Measurements from ENCODE around the gene MINDY1.

Gene MINDY1

GRCh38 chr1:150965605-150966004, 41.1 kb downstream of the MINDY1 start:
- TF ChIP-seq CTCF (IDR thresholded peaks at IDR 0.05): no peak
- no peak overlapping the region for H3K27ac ChIP-seq
- no peaks in the 10 kb centered on the region for H3K36me3 ChIP-seq (ENCODE audit: control insufficient read depth, insufficient read depth, low read length)
- H3K4me3 ChIP-seq (ENCODE audit: low read depth, low read length): no peak overlapping the region
- no peaks in the 10 kb centered on the region for H3K9me3 ChIP-seq (ENCODE audit: control insufficient read depth, low read length)
- no peak overlapping the region for H2AFZ ChIP-seq
- H3K4me2 ChIP-seq (ENCODE audit: low read length): no peak overlapping the region
- no peaks in the 10 kb centered on the region for H3K4me1 ChIP-seq
- no peaks in the 10 kb centered on the region for H3K27me3 ChIP-seq (ENCODE audit: control insufficient read depth, insufficient read depth, low read length)
- H3K9ac ChIP-seq: no peak overlapping the region
- peaks cover 4% of the 10 kb centered on the region for H3K79me2 ChIP-seq

GRCh38 chr1:150964164-150964489, 42.6 kb downstream of the MINDY1 start:
- Histone ChIP-seq H3K4me2 (ENCODE audit: low read length) (no peak overlapping the region), H3K27me3 (ENCODE audit: control insufficient read depth, insufficient read depth, low read length) (no peaks in the 10 kb centered on the region), H3K36me3 (ENCODE audit: control insufficient read depth, insufficient read depth, low read length) (no peaks in the 10 kb centered on the region), H3K9ac (no peak overlapping the region), H2AFZ (no peak overlapping the region), H3K4me3 (ENCODE audit: low read depth, low read length) (no peak overlapping the region), H3K9me3 (ENCODE audit: control insufficient read depth, low read length) (no peaks in the 10 kb centered on the region), H3K27ac (no peak overlapping the region), H3K79me2 (no peaks in the 10 kb centered on the region), H3K4me1 (no peaks in the 10 kb centered on the region)
- no peak for TF ChIP-seq CTCF (IDR thresholded peaks at IDR 0.05)

- Histone ChIP-seq H3K4me1 (no peaks in the 10 kb centered on the region), H3K4me2 (ENCODE audit: low read length) (no peak overlapping the region), H3K4me3 (ENCODE audit: low read depth, low read length) (no peak overlapping the region), H3K9me3 (ENCODE audit: control insufficient read depth, low read length) (no peaks in the 10 kb centered on the region), H3K27ac (no peak overlapping the region), H2AFZ (no peak overlapping the region), H3K9ac (no peak overlapping the region), H3K79me2 (no peaks in the 10 kb centered on the region), H3K27me3 (ENCODE audit: control insufficient read depth, insufficient read depth, low read length) (no peaks in the 10 kb centered on the region), H3K36me3 (ENCODE audit: control insufficient read depth, insufficient read depth, low read length) (no peaks in the 10 kb centered on the region)
- no peak for TF ChIP-seq CTCF (IDR thresholded peaks at IDR 0.05)
Observed at GRCh38 chr1:150963321-150964163, 43.2 kb downstream of the MINDY1 start.

- TF ChIP-seq CTCF (IDR thresholded peaks at IDR 0.05): no peak
- Histone ChIP-seq H3K4me3 (ENCODE audit: low read depth, low read length) (no peak overlapping the region), H3K36me3 (ENCODE audit: control insufficient read depth, insufficient read depth, low read length) (no peaks in the 10 kb centered on the region), H3K79me2 (no peaks in the 10 kb centered on the region), H2AFZ (no peak overlapping the region), H3K9me3 (ENCODE audit: control insufficient read depth, low read length) (no peaks in the 10 kb centered on the region), H3K4me1 (no peaks in the 10 kb centered on the region), H3K27me3 (ENCODE audit: control insufficient read depth, insufficient read depth, low read length) (no peaks in the 10 kb centered on the region), H3K27ac (no peak overlapping the region), H3K4me2 (ENCODE audit: low read length) (no peak overlapping the region), H3K9ac (no peak overlapping the region)
Observed at GRCh38 chr1:150961756-150962155, 44.9 kb downstream of the MINDY1 start.

GRCh38 chr1:150960646-150961045, 46.1 kb downstream of the MINDY1 start:
- Histone ChIP-seq H2AFZ (no peak overlapping the region), H3K4me1 (no peaks in the 10 kb centered on the region), H3K4me3 (ENCODE audit: low read depth, low read length) (no peak overlapping the region), H3K36me3 (ENCODE audit: control insufficient read depth, insufficient read depth, low read length) (no peaks in the 10 kb centered on the region), H3K27ac (no peak overlapping the region), H3K4me2 (ENCODE audit: low read length) (no peak overlapping the region), H3K9me3 (ENCODE audit: control insufficient read depth, low read length) (no peaks in the 10 kb centered on the region), H3K79me2 (no peaks in the 10 kb centered on the region), H3K27me3 (ENCODE audit: control insufficient read depth, insufficient read depth, low read length) (no peaks in the 10 kb centered on the region), H3K9ac (no peak overlapping the region)
- TF ChIP-seq CTCF (IDR thresholded peaks at IDR 0.05): no peak

Measured in parathyroid adenoma (tissue), 2 donors.